DOHH2 (cell line): Measurements from ENCODE around the gene TRIM56.
"Not testable (repeated sequence)": the region's sequence is repeated elsewhere in the genome, so short reads cannot be mapped to it uniquely, and the experiment has no call there.

Experiments used
- H3F3A ChIP-seq: fragments of 200-600 bp; sonication (generic), shearing (Covaris generic); 2 replicates; pipeline ENCODE4 v1.6.0; 2016; ENCODE audit warnings: antibody characterized with exemption, mild to moderate bottlenecking; ENCODE audit not compliant: control insufficient read depth, insufficient read depth
- H3K27ac ChIP-seq: fragments of 200-600 bp; sonication (generic); 2 replicates; pipeline ENCODE4 v1.5.1; 2014; ENCODE audit warnings: low read depth, mild to moderate bottlenecking, low read length, moderate library complexity
- H3K27me3 ChIP-seq: fragments of 200-600 bp; sonication (generic); 2 replicates; pipeline ENCODE4 v1.6.1; 2014; ENCODE audit warnings: mild to moderate bottlenecking, low read length, mixed read lengths; ENCODE audit not compliant: control insufficient read depth
- H3K36me3 ChIP-seq: fragments of 200-600 bp; sonication (generic); 2 replicates; pipeline ENCODE4 v1.6.1; 2014; ENCODE audit warnings: mild to moderate bottlenecking, low read length, moderate library complexity, mixed read lengths; ENCODE audit not compliant: control insufficient read depth
- H3K4me1 ChIP-seq: fragments of 200-600 bp; sonication (generic); 2 replicates; pipeline ENCODE4 v1.6.1; 2014; ENCODE audit warnings: mild to moderate bottlenecking, low read length, mixed read lengths; ENCODE audit not compliant: control insufficient read depth
- H3K4me2 ChIP-seq: fragments of 200-600 bp; sonication (generic); 2 replicates; pipeline ENCODE4 v1.6.0; 2014; ENCODE audit warnings: mild to moderate bottlenecking, low read length, moderate library complexity
- H3K4me3 ChIP-seq: fragments of 200-600 bp; sonication (generic); 2 replicates; pipeline ENCODE4 v1.5.1; 2014; ENCODE audit warnings: mild to moderate bottlenecking, low read length, mixed read lengths
- H3K79me2 ChIP-seq: fragments of 200-600 bp; sonication (generic); 2 replicates; pipeline ENCODE4 v1.6.1; 2014; ENCODE audit warnings: mild to moderate bottlenecking, low read length, mixed read lengths; ENCODE audit not compliant: control insufficient read depth
- H3K9me2 ChIP-seq: fragments of 200-600 bp; sonication (generic); replicated peaks from 2 replicates; pipeline ENCODE4 v1.6.1; 2014; ENCODE audit warnings: mild to moderate bottlenecking, low read length, mixed read lengths; ENCODE audit not compliant: control insufficient read depth
- H3K9me3 ChIP-seq: fragments of 200-600 bp; sonication (generic); 2 replicates; pipeline ENCODE4 v1.6.1; 2014; ENCODE audit warnings: antibody characterized with exemption, low read length, mixed read lengths; ENCODE audit not compliant: control insufficient read depth, insufficient read depth
- H4K20me1 ChIP-seq: fragments of 200-600 bp; sonication (generic); 2 replicates; pipeline ENCODE4 v1.6.0; 2014; ENCODE audit warnings: low read depth, mild to moderate bottlenecking, antibody characterized with exemption, low read length, moderate library complexity; ENCODE audit not compliant: control insufficient read depth, insufficient read depth
- CTCF ChIP-seq: fragments of 200-600 bp; sonication (generic); IDR thresholded peaks from one replicate; pipeline ENCODE4 v1.5.1; 2014; ENCODE audit warnings: antibody characterized with exemption, mild to moderate bottlenecking, low read depth, low read length; ENCODE audit not compliant: poor library complexity, severe bottlenecking
- EZH2phosphoT487 ChIP-seq: fragments of 200-600 bp; sonication (generic); IDR thresholded peaks from 2 replicates; pipeline ENCODE4 v1.6.1; 2017; ENCODE audit warnings: borderline replicate concordance, mild to moderate bottlenecking, antibody characterized with exemption, low read length, moderate library complexity, mixed read lengths

TRIM56 gene

GRCh38 chr7:101075646-101076045, 9.6 kb upstream of the TRIM56 start:
- no peak overlapping the region for H3K4me2 ChIP-seq
- no peaks in the 10 kb centered on the region for H3K36me3 ChIP-seq
- peaks cover 9% of the 10 kb centered on the region for H3K27me3 ChIP-seq
- H3K79me2 ChIP-seq, result no peaks in the 10 kb centered on the region
- TF ChIP-seq EZH2phosphoT487, result no peak
- TF ChIP-seq CTCF, result no peak
- H3K9me2 ChIP-seq, result no peaks in the 10 kb centered on the region
- no peaks in the 10 kb centered on the region for H3K9me3 ChIP-seq
- no peak overlapping the region for H3K27ac ChIP-seq
- no peaks in the 10 kb centered on the region for H4K20me1 ChIP-seq
- no peak overlapping the region for H3K4me3 ChIP-seq
- no peaks in the 10 kb centered on the region for H3F3A ChIP-seq
- H3K4me1 ChIP-seq, result peaks cover 8% of the 10 kb centered on the region

- H3K4me3 ChIP-seq, H3K27me3 ChIP-seq, H3K9me2 ChIP-seq, H3K4me2 ChIP-seq, H3K79me2 ChIP-seq, H3F3A ChIP-seq, H3K9me3 ChIP-seq, H3K36me3 ChIP-seq, H4K20me1 ChIP-seq, H3K4me1 ChIP-seq, H3K27ac ChIP-seq: not testable (repeated sequence)
Measured at GRCh38 chr7:101076183-101076582, 9.1 kb upstream of the TRIM56 start.

- Histone ChIP-seq H3K79me2 (no peaks in the 10 kb centered on the region), H3K4me3 (no peak overlapping the region), H3K36me3 (no peaks in the 10 kb centered on the region), H3K27me3 (peaks cover 9% of the 10 kb centered on the region), H3K4me2 (peak overlapping the region; percentile 46), H3K27ac (no peak overlapping the region), H3K9me2 (no peaks in the 10 kb centered on the region), H3K4me1 (peaks cover 8% of the 10 kb centered on the region), H3F3A (0 out of 2 replicates have a peak, but pooled peaks cover 3% of the 10 kb centered on the region), H4K20me1 (no peaks in the 10 kb centered on the region), H3K9me3 (no peaks in the 10 kb centered on the region)
- no peak for TF ChIP-seq EZH2phosphoT487
- TF ChIP-seq CTCF, result peak; percentile 100
Measured at GRCh38 chr7:101077303-101078086, 7.8 kb upstream of the TRIM56 start.

- Histone ChIP-seq H3K4me3 (no peak overlapping the region), H3K9me2 (no peaks in the 10 kb centered on the region), H3F3A (0 out of 2 replicates have a peak, but pooled peaks cover 3% of the 10 kb centered on the region), H3K27me3 (no peaks in the 10 kb centered on the region), H3K36me3 (no peaks in the 10 kb centered on the region), H4K20me1 (no peaks in the 10 kb centered on the region), H3K27ac (no peak overlapping the region), H3K4me2 (no peak overlapping the region), H3K79me2 (peaks cover 11% of the 10 kb centered on the region), H3K4me1 (peaks cover 23% of the 10 kb centered on the region), H3K9me3 (no peaks in the 10 kb centered on the region)
- TF ChIP-seq EZH2phosphoT487, result no peak
- TF ChIP-seq CTCF, result no peak
Measured at GRCh38 chr7:101081432-101081831, 3.8 kb upstream of the TRIM56 start.
